NCI-H526 (cell line): ENCODE results near the gene USP48.
"Not testable (repeated sequence)": the region's sequence is repeated elsewhere in the genome, so short reads cannot be mapped to it uniquely, and the experiment has no call there.

ENCODE experiments used
- DNase-seq, 2 experiments: peaks; one replicate each; lab custom pipeline; 2025; lab: John Stamatoyannopoulos, UW

USP48 gene

DNA sequence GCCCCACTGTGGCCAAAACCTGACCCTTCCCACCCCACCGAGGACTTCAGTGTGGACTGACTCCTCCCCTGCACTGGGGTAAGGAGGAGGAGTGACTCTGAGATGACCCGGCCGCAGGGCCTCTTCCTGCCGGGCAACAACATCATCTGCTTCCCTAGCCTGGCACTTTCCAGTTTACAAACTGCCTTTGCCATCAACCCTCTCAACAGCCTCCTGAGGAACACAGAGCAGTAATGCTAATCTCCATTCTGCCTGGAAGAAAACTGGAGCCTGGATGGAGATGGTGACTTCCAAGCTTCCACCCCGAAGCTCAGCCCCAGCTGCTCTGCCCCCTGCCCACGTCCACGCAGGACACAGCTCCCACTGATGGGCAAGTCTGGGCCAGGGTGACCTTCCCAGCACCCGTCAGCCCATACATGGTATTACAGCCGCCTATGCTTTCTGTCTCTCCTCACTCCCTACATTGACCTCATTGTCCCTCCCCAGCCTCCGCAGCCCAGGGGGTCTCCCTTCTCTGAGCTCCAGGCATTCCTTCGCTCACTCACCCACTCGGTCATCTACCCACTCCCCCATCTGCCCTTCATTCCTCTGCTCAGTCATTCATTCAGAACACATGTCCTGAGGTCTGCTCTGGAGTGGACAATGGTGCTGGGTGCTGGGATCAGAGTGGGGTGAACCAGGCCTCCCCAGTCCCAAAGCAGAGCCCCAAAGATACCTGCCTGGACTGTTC, 148.0 kb downstream of the USP48 start:
- DNase-seq, result no peak

- no peak for DNase-seq
Observed at GRCh38 chr1:21633992-21634805, 148.8 kb downstream of the USP48 start.

DNA sequence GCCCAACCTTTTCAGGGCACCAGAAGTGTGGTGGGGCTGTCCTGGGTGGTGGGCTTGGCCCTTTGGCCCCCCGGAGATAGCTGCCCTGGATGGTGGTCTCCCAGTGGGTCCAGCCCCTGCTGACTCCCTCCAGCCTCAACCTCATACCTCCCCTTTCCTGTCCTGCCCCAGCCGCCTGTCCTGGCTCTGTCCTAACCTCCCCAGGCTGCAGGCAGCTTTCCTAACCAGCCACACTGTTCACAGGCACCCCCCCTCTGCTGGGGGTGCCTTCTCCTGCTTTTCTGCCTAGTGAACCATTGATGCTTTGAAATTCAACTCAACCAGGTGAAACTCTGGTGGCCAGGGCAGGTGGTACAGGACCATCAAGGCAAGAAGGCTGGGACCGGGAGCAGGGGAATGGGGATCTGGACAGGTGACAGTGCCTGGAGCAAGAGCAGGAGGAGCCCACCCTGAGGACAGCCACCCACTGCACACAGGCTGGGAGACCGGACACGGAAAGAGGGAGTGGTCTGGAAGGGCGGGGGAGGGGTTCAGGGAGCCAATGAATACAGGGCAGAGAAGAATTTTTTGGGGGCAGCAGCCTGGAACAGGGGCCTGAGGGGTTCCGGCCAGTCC, 149.7 kb downstream of the USP48 start:
- no peak for DNase-seq

DNA sequence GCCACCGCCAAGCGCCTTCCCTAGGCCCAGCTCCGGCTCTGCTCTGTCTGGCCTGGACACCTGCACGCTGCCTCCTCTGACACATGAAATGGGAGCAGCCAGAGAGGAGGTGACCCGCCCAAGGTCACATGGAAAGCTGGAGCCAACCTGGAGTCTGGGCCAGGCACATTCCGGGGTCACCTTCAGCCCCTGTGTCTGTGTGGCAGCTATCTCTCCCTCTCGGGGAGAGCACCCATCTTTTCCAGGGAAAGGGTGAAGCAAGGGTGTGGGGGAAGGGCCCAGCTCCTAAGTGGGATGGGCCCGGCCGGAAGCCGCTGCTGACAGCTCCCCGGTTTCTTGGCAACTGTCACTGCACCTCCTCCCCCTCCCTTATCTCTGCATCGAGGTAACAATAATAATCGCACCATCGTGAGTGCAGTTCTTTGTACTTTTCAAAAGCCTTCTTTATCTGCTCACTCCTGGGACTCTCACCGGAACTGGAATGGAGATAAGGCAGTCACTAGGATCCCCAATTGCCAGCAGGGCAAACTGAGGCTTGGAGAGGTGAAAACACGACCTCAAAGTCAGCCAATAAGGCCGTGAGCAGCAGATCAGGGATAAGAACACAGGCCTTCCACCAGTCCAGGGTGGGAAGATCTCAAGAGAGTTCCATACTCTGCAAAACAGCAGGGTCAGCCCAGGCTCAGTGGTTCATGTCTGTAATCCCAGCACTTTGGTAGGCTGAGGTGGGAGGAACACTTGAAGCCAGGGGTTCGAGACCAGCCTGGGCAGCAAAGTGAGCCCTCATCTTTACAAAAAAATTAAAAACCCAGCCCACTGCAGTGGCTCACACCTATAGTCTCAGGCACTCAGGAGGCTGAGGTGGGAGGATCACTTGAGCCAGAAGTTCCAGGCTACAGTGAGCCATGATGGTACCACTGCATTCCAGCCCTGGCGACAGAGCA, 150.7 kb downstream of the USP48 start:
- DNase-seq, result peak in 1 of 2 experiments; percentile 20

GRCh38 chr1:21631590-21631943, 151.4 kb downstream of the USP48 start:
- DNase-seq, result not testable (repeated sequence)

GRCh38 chr1:21630571-21631343, 152.2 kb downstream of the USP48 start:
- no peak for DNase-seq

DNA sequence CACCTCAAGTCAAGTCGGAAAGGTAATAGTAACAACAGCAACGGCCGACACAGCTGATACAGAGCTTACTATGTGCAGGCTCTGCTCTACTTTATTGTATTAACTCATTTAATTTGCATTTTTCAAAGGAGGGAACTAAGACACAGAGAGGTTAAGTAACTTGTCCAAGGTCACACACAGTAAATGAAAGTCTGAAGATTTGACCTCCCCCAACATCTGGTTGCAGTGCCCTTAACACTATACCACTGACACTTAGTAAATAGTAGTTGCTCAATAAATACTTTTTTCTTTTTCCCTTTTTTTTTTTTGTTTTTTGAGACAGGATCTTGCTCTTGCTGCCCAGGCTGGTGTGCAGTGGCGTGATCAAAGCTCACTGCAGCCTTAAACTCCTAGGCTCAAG, 153.0 kb downstream of the USP48 start:
- no peak for DNase-seq

DNA sequence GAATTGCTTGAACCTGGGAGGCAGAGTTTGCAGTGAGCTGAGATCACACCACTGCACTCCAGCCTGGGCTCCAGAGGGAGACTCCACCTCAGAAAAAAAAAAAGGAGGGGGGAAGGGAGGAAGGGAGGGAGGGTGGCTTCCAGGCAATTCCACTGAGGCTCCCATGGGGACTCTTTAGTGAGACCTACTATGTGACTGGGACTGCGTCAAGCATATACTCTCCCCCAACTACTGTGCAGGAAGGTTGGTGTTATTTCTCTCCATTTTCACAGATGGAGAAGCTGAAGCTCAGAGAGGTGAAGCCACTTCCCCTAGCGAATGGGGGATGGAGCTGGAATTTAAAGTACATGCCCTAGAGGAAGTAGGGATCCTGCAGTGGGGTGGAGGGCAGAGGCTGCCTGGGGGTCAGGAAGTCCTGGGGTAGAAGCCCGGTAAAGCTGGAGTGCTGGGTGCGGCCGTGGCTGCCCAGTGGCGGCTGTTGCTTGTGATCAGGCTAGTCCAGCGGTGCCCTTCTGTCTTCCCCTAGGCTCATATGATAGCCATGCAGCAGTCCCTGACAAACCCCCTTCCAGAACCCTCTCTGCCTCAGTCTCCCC, 154.1 kb downstream of the USP48 start:
- DNase-seq, result no peak
